ENCODE measurements around the gene HEPHL1. TPM values are rescaled to one million over a fixed set of nuclear protein-coding genes. Genes with fewer than 3 reads are reported as not detected.

HEPHL1 gene
- total and polyA plus RNA-seq, 2 donors (not counting 1 experiment from before 2014, with no cell fraction given): not detected

DNA sequence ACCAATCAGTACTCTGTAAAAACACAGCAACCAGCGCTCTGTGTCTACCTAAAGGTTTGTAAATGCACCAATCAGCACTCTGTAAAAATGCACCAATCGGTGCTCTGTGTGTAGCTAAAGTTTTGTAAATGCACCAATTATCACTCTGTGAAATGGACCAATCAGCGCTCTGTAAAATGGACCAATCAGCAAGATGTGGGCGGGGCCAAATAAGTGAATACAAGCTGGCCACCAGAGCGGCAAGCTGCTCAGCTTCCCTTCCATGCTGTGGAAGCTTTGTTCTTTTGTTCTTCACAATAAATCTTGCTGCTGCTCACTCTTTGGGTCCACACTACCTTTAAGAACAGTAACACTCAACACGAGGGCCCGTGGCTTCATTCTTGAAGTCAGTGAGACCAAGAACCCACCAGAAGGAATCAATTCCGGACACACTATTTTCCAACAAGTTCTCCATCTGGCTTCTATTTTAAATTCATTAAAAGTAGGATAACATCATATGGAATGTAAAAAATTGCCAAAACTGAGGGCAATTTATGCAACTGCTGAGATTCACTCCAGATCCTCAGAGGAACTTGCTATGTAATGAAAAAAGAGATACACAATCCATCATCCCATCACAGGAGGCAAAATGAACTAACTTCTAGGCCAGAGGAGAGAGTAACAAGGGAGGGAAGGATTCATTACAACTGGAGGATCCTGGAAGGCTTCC is 104.4 kb downstream of the HEPHL1 start:
- H3K9ac ChIP-seq (ENCODE audit: insufficient read depth, low read length): no peak overlapping the region
- H3K4me1 ChIP-seq (ENCODE audit: control insufficient read depth, extremely low read depth, insufficient read depth, low read length): peaks cover 2% of the 10 kb centered on the region
- H3K27ac ChIP-seq (ENCODE audit: insufficient read depth, low read length): no peak overlapping the region
- no peaks in the 10 kb centered on the region for H3K9me3 ChIP-seq (ENCODE audit: control insufficient read depth, insufficient read depth, low read depth, low read length)
- no peak for TF ChIP-seq EZH2 (IDR thresholded peaks at IDR 0.05; ENCODE audit: low read length, missing control alignments)
- TF ChIP-seq, protein P1, sequence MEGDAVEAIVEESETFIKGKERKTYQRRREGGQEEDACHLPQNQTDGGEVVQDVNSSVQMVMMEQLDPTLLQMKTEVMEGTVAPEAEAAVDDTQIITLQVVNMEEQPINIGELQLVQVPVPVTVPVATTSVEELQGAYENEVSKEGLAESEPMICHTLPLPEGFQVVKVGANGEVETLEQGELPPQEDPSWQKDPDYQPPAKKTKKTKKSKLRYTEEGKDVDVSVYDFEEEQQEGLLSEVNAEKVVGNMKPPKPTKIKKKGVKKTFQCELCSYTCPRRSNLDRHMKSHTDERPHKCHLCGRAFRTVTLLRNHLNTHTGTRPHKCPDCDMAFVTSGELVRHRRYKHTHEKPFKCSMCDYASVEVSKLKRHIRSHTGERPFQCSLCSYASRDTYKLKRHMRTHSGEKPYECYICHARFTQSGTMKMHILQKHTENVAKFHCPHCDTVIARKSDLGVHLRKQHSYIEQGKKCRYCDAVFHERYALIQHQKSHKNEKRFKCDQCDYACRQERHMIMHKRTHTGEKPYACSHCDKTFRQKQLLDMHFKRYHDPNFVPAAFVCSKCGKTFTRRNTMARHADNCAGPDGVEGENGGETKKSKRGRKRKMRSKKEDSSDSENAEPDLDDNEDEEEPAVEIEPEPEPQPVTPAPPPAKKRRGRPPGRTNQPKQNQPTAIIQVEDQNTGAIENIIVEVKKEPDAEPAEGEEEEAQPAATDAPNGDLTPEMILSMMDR (conservative IDR thresholded peaks at IDR 0.05 in 1 of 2, IDR thresholded peaks at IDR 0.05 in 1 of 2; ENCODE audit: low read depth in 1 of 2, low read length in 2 of 2): no peak
- H4K20me1 ChIP-seq (ENCODE audit: control insufficient read depth, extremely low read depth, insufficient read depth, low read length): no peaks in the 10 kb centered on the region
- no peaks in the 10 kb centered on the region for H3K27me3 ChIP-seq (ENCODE audit: control insufficient read depth, insufficient read depth, low read length)
- H3K79me2 ChIP-seq (ENCODE audit: control insufficient read depth, insufficient read depth, low read length): peaks cover 17% of the 10 kb centered on the region
- no peak overlapping the region for H2AFZ ChIP-seq (ENCODE audit: low read length)
- no peaks in the 10 kb centered on the region for H3K36me3 ChIP-seq (ENCODE audit: control insufficient read depth, insufficient read depth, low read length)
- DNase-seq (ENCODE audit: low read depth in 2 of 2): no peak
- H3K4me2 ChIP-seq (ENCODE audit: extremely low read depth, insufficient read depth, low read length): no peak overlapping the region
- no peak overlapping the region for H3K4me3 ChIP-seq (replicated peaks in 1 of 4; ENCODE audit: control extremely low read depth in 1 of 4, insufficient read depth in 1 of 4, low read depth in 3 of 4, low read length in 4 of 4)

DNA sequence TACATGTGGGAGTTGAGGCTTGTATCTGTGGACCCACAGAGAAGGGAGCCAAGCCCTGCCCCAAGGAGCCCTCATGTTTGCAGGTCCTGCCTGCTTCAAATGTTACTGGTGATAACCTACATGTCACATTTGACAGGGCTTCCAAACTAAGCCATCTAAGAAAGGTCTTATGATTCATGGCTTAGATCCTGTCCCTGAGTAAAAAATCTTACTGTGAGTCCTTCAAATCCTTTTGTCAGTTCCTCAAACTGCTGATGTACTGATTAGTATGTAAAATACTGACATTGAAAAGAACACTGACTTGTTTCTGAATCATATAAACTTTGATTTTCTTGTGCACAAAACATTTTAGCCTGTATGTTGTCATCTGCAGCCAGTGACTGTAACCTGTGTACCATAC is 106.5 kb downstream of the HEPHL1 start:
- H3K36me3 ChIP-seq (ENCODE audit: control insufficient read depth, insufficient read depth, low read length): no peaks in the 10 kb centered on the region
- no peaks in the 10 kb centered on the region for H4K20me1 ChIP-seq (ENCODE audit: control insufficient read depth, extremely low read depth, insufficient read depth, low read length)
- H3K4me2 ChIP-seq (ENCODE audit: extremely low read depth, insufficient read depth, low read length): peak overlapping the region; percentile 92
- peaks cover 9% of the 10 kb centered on the region for H3K4me1 ChIP-seq (ENCODE audit: control insufficient read depth, extremely low read depth, insufficient read depth, low read length)
- H3K27me3 ChIP-seq (ENCODE audit: control insufficient read depth, insufficient read depth, low read length): no peaks in the 10 kb centered on the region
- TF ChIP-seq EZH2 (IDR thresholded peaks at IDR 0.05; ENCODE audit: low read length, missing control alignments): no peak
- TF ChIP-seq, protein P1 (conservative IDR thresholded peaks at IDR 0.05 in 1 of 2, IDR thresholded peaks at IDR 0.05 in 1 of 2; ENCODE audit: low read depth in 1 of 2, low read length in 2 of 2): no peak
- DNase-seq (ENCODE audit: low read depth in 2 of 2): no peak
- H2AFZ ChIP-seq (ENCODE audit: low read length): no peak overlapping the region
- no peaks in the 10 kb centered on the region for H3K9me3 ChIP-seq (ENCODE audit: control insufficient read depth, insufficient read depth, low read depth, low read length)
- peak overlapping the region; percentile 55 to 88 (median 80) for H3K4me3 ChIP-seq (replicated peaks in 1 of 4; ENCODE audit: control extremely low read depth in 1 of 4, insufficient read depth in 1 of 4, low read depth in 3 of 4, low read length in 4 of 4)
- H3K79me2 ChIP-seq (ENCODE audit: control insufficient read depth, insufficient read depth, low read length): peaks cover 38% of the 10 kb centered on the region
- H3K9ac ChIP-seq (ENCODE audit: insufficient read depth, low read length): no peak overlapping the region
- peak overlapping the region; percentile 96 for H3K27ac ChIP-seq (ENCODE audit: insufficient read depth, low read length)

DNA sequence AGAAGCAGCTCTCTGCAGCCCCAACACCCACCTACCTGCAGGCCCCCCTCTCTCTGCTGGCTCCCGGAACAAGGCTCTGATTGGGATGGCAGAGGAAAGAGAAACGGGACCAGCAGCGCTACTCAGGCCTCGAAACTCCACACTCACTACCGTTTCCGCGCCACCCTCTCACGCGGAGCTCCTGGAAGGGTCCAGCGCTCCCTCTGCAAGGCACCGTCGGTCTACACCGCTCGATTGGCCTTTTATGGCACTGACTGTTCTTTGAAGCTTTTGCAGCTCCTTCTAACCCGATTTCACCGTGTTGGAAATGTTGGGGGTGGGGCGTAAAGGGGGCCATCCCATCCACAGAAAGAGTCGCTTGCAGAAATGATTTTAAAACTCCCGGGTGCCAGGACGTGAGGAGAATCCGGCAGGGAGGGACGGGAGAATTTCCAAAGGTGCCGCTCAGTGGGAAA is 107.2 kb downstream of the HEPHL1 start:
- no peaks in the 10 kb centered on the region for H3K27me3 ChIP-seq (ENCODE audit: control insufficient read depth, insufficient read depth, low read length)
- peak overlapping the region; percentile 92 for H3K4me2 ChIP-seq (ENCODE audit: extremely low read depth, insufficient read depth, low read length)
- no peaks in the 10 kb centered on the region for H4K20me1 ChIP-seq (ENCODE audit: control insufficient read depth, extremely low read depth, insufficient read depth, low read length)
- no peaks in the 10 kb centered on the region for H3K9me3 ChIP-seq (ENCODE audit: control insufficient read depth, insufficient read depth, low read depth, low read length)
- peaks cover 11% of the 10 kb centered on the region for H3K4me1 ChIP-seq (ENCODE audit: control insufficient read depth, extremely low read depth, insufficient read depth, low read length)
- H2AFZ ChIP-seq (ENCODE audit: low read length): peak overlapping the region; percentile 62
- peak overlapping the region; percentile 55 to 88 (median 80) for H3K4me3 ChIP-seq (replicated peaks in 1 of 4; ENCODE audit: control extremely low read depth in 1 of 4, insufficient read depth in 1 of 4, low read depth in 3 of 4, low read length in 4 of 4)
- H3K79me2 ChIP-seq (ENCODE audit: control insufficient read depth, insufficient read depth, low read length): peaks cover 44% of the 10 kb centered on the region
- DNase-seq (ENCODE audit: low read depth in 2 of 2): no peak
- peak overlapping the region; percentile 96 for H3K27ac ChIP-seq (ENCODE audit: insufficient read depth, low read length)
- peak overlapping the region; percentile 92 for H3K9ac ChIP-seq (ENCODE audit: insufficient read depth, low read length)
- H3K36me3 ChIP-seq (ENCODE audit: control insufficient read depth, insufficient read depth, low read length): no peaks in the 10 kb centered on the region
- TF ChIP-seq, protein P1 (conservative IDR thresholded peaks at IDR 0.05 in 1 of 2, IDR thresholded peaks at IDR 0.05 in 1 of 2; ENCODE audit: low read depth in 1 of 2, low read length in 2 of 2): no peak
- TF ChIP-seq EZH2 (IDR thresholded peaks at IDR 0.05; ENCODE audit: low read length, missing control alignments): no peak
